GM12873 (cell line): ENCODE measurements around the gene ASAP2.

Experiments used
- TF ChIP-seq, protein P1 (sequence below): IDR thresholded peaks from 2 replicates; pipeline ENCODE4 v1.5.1; 2012; ENCODE audit warnings: low read depth, mild to moderate bottlenecking, moderate library complexity, low read length, control low read depth; ENCODE audit not compliant: insufficient read depth; ENCODE audit errors: missing control alignments

ASAP2 gene

DNA sequence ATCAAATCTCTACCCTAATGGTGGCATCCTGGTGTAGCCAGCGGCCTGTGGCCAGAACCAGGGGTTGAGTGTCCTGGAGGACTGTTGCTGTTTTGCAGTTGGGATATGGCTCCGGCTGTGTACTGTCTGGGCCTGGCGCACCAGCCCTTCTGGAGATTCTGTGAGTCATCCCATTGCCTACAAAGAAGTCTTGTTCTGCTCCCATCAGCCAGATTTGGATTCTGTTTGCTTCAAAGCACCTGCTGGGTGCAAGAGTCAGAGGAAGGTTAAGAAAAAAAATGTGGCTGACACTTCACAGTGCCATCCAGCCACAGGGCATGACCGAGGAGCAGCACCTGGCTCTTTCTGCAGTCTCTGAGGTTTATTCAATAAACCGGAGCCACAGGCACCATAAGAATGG lies 41.0 kb upstream of the ASAP2 start:
- TF ChIP-seq, protein P1, sequence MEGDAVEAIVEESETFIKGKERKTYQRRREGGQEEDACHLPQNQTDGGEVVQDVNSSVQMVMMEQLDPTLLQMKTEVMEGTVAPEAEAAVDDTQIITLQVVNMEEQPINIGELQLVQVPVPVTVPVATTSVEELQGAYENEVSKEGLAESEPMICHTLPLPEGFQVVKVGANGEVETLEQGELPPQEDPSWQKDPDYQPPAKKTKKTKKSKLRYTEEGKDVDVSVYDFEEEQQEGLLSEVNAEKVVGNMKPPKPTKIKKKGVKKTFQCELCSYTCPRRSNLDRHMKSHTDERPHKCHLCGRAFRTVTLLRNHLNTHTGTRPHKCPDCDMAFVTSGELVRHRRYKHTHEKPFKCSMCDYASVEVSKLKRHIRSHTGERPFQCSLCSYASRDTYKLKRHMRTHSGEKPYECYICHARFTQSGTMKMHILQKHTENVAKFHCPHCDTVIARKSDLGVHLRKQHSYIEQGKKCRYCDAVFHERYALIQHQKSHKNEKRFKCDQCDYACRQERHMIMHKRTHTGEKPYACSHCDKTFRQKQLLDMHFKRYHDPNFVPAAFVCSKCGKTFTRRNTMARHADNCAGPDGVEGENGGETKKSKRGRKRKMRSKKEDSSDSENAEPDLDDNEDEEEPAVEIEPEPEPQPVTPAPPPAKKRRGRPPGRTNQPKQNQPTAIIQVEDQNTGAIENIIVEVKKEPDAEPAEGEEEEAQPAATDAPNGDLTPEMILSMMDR: no peak

GRCh38 chr2:9166579-9167377 lies 39.8 kb upstream of the ASAP2 start:
- TF ChIP-seq, protein P1: no peak

DNA sequence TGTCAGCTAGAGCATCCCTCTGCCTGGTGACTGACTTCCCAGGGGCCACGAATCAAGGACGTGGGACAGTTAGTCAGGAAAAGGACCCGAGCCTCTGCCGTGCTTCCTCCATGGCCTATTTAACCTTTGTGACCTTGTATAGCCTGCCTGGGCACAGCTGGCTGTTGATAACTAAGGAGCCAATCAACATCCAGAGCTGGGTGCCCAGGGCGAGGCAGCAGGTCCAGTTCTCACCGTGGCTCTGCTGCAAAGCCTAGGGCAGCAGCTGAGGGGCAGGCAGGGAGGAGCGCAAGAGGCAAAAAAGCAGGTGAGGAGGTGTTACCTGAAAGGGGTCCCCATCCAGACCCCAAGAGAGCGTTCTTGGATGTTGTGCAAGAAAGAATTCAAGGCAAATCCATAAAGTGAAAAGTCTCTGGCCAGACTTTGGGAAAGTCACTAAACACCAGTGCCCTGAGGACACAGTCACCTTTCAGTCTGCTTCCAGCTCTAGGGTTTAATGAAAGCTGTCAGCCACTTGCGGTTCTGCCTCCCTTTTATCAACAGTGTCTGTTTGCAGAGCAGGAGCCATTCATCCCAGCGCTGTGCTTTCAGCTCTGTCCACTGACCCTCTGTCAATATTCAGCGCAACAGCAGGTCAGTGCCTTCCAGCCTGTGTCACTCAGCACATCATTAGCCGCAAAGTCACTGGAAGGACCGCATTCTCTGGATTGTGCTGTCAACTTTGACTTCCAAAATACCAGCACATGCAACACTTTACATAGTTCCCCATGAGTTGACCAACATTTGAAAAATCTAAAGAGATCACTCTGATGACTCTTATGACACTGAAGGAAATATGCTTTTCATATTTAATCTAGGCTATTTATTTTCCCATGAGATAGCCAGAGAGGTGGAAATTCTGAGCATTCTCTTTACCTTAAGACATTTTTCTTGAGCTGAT lies 38.6 kb upstream of the ASAP2 start:
- TF ChIP-seq, protein P1: no peak

GRCh38 chr2:9168821-9169221 lies 37.8 kb upstream of the ASAP2 start:
- TF ChIP-seq, protein P1: no peak

DNA sequence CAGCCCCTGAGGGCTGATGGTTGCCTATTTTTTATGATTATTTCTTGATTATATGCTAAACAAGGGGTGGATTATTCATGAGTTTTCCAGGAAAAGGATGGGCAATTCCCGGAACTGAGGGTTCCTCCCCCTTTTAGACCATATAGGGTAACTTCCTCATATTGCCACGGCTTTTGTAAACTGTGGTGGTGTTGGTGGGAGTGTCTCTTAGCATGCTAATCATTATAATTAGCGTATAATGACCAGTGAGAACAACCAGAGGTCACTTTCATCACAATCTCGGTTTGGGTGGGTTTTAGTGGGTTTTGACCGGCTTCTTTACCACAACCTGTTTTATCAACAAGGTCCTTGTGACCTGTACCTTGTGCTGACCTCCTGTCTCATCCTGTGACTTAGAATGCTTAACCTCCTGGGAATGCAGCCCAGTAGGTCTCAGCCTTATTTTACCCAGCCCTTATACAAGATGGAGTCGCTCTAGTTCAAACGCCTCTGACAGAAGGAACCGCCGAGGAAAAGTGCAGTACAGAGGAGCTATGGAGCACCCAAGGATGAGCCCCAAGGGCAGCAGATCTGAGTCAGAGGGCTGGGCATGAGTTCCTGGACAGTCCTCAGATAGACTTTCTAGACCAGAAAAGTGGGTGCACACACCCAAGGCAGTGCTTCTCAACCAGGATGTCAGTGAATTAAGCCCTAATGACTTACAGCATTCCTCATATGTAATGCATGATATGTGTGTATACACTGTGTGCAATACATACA lies 37.1 kb upstream of the ASAP2 start:
- TF ChIP-seq, protein P1: no peak

- TF ChIP-seq, protein P1: no peak
Measured at GRCh38 chr2:9170458-9171130, 36.0 kb upstream of the ASAP2 start.
